ENCODE results near the gene LYRM4.

LYRM4 gene

GRCh38 chr6:5229356-5229755 is 31.4 kb downstream of the LYRM4 start:
- POLR2A ChIA-PET (ENCODE audit: low non-redundant PET), result no interaction called here
- no peak for TF ChIP-seq CTCF (conservative IDR thresholded peaks at IDR 0.05; ENCODE audit: low read depth)
- DNase-seq (ENCODE audit: low spot score), result no peak
- H3K27ac ChIP-seq, result no peak overlapping the region
- CTCF ChIA-PET, result interaction anchor here (0.6 kb wide), 1 partner anchor 100 kb away, joined by 3 read pairs; no protein-coding TSS in a partner anchor

DNA sequence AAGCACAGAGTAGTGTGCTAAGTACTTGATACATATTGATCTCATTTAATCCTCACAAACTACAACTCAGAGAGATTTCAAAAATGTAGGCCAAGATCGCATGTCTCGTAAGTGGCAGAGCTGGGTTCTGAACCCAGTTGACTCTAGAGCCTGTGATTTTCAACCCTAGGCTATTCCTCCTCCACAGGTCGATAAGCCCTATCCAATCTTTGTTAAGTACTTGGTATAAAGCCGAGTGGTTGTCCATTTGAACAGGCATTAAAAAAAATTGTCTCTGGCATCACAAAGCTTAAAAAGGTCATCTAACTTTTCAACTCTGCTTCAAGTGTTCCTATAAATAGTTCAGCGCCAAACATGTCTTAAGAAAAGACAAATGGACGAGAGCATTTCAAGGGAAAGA is 37.4 kb downstream of the LYRM4 start:
- POLR2A ChIA-PET (ENCODE audit: low non-redundant PET), result no interaction called here
- DNase-seq (ENCODE audit: low spot score), result no peak
- CTCF ChIA-PET, result interaction anchor here (0.7 kb wide), 1 partner anchor 80 kb away, joined by 4 read pairs; no protein-coding TSS in a partner anchor
- H3K27ac ChIP-seq, result no peak overlapping the region
- no peak for TF ChIP-seq CTCF (conservative IDR thresholded peaks at IDR 0.05; ENCODE audit: low read depth)

GRCh38 chr6:5220443-5220842 is 40.3 kb downstream of the LYRM4 start:
- ChIA-PET CTCF (no interaction called here), POLR2A (ENCODE audit: low non-redundant PET) (no interaction called here)
- no peak for DNase-seq (ENCODE audit: low spot score)
- no peak overlapping the region for H3K27ac ChIP-seq
- TF ChIP-seq CTCF (conservative IDR thresholded peaks at IDR 0.05; ENCODE audit: low read depth), result no peak

DNA sequence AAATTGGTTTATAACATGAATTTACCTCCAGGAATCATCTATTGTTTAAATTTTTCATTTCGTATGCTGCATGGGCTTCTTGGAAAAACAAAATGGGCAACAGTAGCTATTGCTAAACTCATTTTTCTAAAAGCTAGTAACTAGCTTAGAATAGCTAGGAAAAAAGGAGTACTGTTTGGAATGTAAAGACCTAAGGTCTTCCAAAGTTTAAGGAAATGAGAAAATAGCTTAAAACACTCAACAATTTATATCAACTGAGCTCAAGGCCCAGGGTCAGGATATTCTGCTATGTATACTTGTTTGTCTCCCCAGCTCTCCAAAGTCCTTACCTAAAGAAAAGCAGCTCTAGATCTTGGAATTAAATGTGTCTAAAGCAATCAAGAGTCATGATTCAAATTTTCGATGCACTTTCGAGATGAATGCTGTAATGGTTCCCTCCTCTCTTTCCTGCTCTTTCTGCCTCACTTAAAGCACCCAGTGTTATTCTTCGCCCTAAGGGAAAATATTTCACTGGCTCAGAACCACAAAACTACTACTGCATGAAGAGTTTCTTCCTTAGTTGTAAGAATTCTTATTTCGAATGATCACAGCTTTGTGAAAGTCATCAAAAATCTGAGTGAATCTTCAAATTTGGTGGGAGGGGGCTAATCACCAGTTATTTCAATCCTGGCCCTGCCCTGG is 41.6 kb downstream of the LYRM4 start:
- DNase-seq (ENCODE audit: low spot score), result no peak
- ChIA-PET CTCF (interaction anchor here (0.6 to 0.8 kb wide), 4 partner anchors 12 to 857 kb away, joined by 3 to 4 read pairs (median 4); no protein-coding TSS in a partner anchor), POLR2A (ENCODE audit: low non-redundant PET) (no interaction called here)
- H3K27ac ChIP-seq, result no peak overlapping the region
- no peak for TF ChIP-seq CTCF (conservative IDR thresholded peaks at IDR 0.05; ENCODE audit: low read depth)

- no peak for DNase-seq (ENCODE audit: low spot score)
- TF ChIP-seq CTCF (conservative IDR thresholded peaks at IDR 0.05; ENCODE audit: low read depth), result no peak
- CTCF ChIA-PET, result no interaction called here
- POLR2A ChIA-PET (ENCODE audit: low non-redundant PET), result no interaction called here
- no peak overlapping the region for H3K27ac ChIP-seq
Observed at GRCh38 chr6:5217356-5217755, 43.4 kb downstream of the LYRM4 start.

GRCh38 chr6:5215799-5216198 is 45.0 kb downstream of the LYRM4 start:
- CTCF ChIA-PET, result no interaction called here
- no peak for DNase-seq (ENCODE audit: low spot score)
- no peak overlapping the region for H3K27ac ChIP-seq
- POLR2A ChIA-PET (ENCODE audit: low non-redundant PET), result no interaction called here
- no peak for TF ChIP-seq CTCF (conservative IDR thresholded peaks at IDR 0.05; ENCODE audit: low read depth)
